ENCODE results near the gene FCF1.

FCF1 gene

DNA sequence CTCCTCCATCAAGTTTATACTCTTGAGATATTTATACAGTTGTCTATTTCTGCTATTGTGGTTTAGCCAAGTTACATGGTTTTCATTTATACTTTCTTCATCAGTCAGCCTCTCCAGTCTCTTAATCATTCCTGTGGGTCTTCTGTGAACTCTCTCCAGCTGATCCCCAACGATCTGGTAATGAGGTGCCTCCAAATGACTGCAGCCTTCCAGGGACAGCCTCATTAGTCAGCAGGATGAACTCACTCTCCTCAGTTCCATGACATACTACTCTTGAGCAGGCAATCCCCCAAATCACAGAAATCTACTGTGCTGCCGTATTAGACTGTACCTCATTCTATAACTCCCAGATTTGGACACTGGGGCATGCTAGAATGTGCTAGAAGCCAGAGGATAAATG, 15.4 kb upstream of the FCF1 start:
- TF ChIP-seq, protein P1, sequence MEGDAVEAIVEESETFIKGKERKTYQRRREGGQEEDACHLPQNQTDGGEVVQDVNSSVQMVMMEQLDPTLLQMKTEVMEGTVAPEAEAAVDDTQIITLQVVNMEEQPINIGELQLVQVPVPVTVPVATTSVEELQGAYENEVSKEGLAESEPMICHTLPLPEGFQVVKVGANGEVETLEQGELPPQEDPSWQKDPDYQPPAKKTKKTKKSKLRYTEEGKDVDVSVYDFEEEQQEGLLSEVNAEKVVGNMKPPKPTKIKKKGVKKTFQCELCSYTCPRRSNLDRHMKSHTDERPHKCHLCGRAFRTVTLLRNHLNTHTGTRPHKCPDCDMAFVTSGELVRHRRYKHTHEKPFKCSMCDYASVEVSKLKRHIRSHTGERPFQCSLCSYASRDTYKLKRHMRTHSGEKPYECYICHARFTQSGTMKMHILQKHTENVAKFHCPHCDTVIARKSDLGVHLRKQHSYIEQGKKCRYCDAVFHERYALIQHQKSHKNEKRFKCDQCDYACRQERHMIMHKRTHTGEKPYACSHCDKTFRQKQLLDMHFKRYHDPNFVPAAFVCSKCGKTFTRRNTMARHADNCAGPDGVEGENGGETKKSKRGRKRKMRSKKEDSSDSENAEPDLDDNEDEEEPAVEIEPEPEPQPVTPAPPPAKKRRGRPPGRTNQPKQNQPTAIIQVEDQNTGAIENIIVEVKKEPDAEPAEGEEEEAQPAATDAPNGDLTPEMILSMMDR (IDR thresholded peaks at IDR 0.05; ENCODE audit: low read length, missing control alignments) = no peak

DNA sequence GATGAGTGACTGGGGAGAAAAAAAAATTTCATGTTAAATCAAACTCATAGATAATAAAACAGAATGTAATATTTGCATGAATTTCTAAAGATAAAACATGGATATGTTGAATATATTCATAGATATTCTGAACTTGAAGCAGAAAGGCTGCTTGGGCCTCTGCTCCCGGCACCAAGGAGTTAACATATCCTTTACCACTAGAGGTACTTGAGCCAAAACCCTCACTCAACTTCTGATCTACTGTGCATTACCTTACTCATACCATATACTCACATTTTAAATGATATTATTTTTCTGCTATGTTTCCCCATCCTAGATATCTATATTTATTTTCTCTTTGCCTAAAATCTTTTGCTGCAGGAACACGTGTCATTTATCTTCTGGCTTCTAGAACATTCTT, 15.0 kb upstream of the FCF1 start:
- TF ChIP-seq, protein P1 (IDR thresholded peaks at IDR 0.05; ENCODE audit: low read length, missing control alignments) = no peak
- DNase-seq (ENCODE audit: low read depth) = no peak
- no peak overlapping the region for H3K4me3 ChIP-seq (replicated peaks; ENCODE audit: low read depth, low read length)

More for the DNA sequence above, 15.4 kb upstream of the FCF1 start:
- no peak overlapping the region for H3K4me3 ChIP-seq (replicated peaks; ENCODE audit: low read depth, low read length)
- DNase-seq (ENCODE audit: low read depth) = no peak

DNA sequence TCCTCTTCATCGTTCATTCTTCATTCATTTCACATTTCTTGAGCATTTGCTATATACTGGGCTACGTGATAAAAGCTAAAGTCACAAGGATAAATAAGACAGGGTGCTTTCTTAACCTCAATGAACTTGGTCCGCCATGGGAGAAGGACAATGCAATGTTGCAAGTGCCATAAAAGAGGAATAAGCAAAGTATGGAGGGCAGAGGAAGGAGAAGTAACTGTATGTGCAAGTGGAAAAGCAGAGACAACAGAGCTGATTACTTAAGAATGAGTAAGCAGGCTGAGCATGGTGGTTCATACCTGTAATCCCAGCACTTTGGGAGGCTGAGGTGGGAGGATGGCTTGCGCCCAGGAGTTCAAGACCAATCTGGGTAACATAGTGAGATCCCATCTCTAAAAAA, 14.5 kb upstream of the FCF1 start:
- TF ChIP-seq, protein P1 (IDR thresholded peaks at IDR 0.05; ENCODE audit: low read length, missing control alignments) = no peak
- no peak overlapping the region for H3K4me3 ChIP-seq (replicated peaks; ENCODE audit: low read depth, low read length)
- DNase-seq (ENCODE audit: low read depth) = no peak

DNA sequence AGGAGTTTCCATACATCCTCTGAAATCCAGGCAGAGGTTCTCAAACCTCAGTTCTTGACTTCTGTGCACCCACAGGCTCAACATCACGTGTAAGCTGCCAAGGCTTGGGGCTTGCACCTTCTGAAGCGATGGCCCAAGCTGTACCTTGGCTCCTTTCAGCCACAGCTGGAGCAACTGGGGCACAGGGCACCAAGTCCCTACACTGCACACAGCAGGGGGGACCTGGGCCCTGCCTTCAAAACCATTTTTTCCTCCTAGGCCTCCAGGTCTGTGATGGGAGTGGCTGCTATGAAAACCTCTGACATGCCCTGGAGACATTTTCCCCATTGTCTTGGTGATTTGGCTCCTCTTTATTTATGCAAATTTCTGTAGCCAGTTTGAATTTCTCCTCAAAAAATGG, 10.7 kb upstream of the FCF1 start:
- DNase-seq (ENCODE audit: low read depth) = no peak
- no peak overlapping the region for H3K4me3 ChIP-seq (replicated peaks; ENCODE audit: low read depth, low read length)
- TF ChIP-seq, protein P1 (IDR thresholded peaks at IDR 0.05; ENCODE audit: low read length, missing control alignments) = no peak

DNA sequence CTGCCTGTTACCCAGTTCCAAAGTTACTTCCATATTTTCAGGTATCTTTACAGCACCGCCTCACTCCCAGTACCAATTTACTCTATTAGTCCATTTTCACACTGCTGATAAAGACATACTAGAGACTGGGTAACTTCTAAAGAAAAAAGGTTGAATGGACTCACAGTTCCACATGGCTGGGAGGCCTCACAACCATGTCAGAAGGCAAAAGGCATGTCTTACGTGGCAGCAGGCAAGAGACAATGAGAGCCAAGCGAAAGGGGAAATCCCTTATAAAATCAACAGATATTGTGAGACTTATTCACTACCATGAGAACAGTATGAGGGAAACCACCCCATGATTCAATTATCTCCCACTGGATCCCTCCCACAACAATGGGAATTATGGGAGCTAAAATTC, 9.9 kb upstream of the FCF1 start:
- TF ChIP-seq, protein P1 (IDR thresholded peaks at IDR 0.05; ENCODE audit: low read length, missing control alignments) = no peak
- H3K4me3 ChIP-seq (replicated peaks; ENCODE audit: low read depth, low read length) = no peak overlapping the region
- no peak for DNase-seq (ENCODE audit: low read depth)

DNA sequence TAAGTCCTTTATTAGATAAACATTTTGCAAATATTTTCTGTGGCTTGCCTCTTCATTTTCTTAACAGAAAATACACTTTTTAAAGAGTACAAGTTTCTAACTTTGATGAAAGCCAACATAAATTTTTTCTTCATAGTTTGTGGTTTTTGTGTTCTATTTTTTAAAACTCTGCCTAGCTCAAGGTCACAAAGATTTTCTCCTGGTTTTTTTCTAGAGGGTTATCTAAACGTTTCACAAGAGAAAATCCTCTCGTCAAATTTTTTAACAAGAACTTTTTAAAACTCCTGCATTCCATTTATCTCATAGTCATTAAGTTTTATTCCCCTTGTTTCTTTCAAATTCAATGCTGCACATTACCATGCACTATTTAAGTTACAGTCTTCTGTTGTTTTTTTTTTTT, 8.3 kb upstream of the FCF1 start:
- TF ChIP-seq, protein P1 (IDR thresholded peaks at IDR 0.05; ENCODE audit: low read length, missing control alignments) = no peak
- no peak overlapping the region for H3K4me3 ChIP-seq (replicated peaks; ENCODE audit: low read depth, low read length)
- no peak for DNase-seq (ENCODE audit: low read depth)

DNA sequence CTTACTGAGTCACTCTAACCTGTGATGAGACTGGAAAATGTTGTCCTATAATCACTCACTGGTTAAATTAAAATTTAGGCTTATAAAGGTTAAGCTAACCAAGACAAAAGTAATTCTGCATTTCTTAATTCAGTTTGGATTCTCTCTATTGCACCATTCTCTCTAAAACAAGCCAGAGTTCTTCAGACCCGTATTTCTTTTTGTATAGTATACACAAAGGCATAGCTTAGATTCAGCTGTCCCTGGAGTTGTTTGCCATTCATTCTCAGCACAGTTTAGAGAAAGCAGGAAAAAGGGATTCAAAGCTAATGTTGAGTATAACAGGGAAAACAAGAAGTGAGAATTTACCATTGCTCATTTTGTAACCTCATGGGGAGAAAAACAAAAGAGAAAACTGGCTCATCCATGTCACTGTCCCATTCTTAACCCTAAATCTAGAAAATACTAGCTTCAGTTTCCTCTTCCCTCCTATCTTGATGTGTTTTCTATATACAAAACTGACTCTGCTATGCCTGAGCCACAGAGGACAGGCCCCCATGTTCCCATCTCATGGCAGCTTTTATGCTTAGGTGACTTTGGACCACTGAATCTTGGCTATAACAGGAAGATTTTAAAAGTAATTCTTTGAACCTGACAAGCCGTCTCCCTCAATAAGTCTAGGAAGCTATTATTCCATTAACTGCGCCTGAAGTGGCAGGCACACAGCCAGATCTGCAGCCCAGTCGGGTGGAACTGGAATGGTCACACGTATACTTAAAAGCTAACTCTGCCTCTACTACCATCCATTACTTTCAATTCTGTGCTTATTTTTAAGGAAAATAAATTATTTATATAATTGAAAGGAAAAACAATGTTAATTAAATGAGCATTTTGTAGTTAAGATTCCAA, 7.1 kb upstream of the FCF1 start:
- H3K4me3 ChIP-seq (replicated peaks; ENCODE audit: low read depth, low read length) = no peak overlapping the region

More for the DNA sequence above, 7.1 kb upstream of the FCF1 start:
- no peak for DNase-seq (ENCODE audit: low read depth)
- TF ChIP-seq, protein P1 (IDR thresholded peaks at IDR 0.05; ENCODE audit: low read length, missing control alignments) = no peak

All from fibroblast of pulmonary artery (primary cell).